B cell (primary cell): ENCODE measurements around the gene SNIP1. TPM values are rescaled to one million over a fixed set of nuclear protein-coding genes. Genes with fewer than 3 reads are reported as not detected.

Source experiments
- ATAC-seq: fragments of 200-7000 bp; cut with Tn5 transposase; one replicate; pipeline ENCODE4 v1.10.0; 2021; ENCODE audit warnings: low read depth, mild to moderate bottlenecking, moderate number of reproducible peaks, moderate library complexity
- CTCF ChIA-PET: fragments of 350-600 bp; sonication (Branson Sonifier 250); formaldehyde crosslinking; loops from one replicate; lab custom pipeline; 2021; ENCODE audit warnings: antibody characterized with exemption, inconsistent platforms; lab: Charles Lee
- POLR2A ChIA-PET: fragments of 350-600 bp; sonication (Branson Sonifier 250); formaldehyde crosslinking; loops from one replicate; lab custom pipeline; 2021; ENCODE audit warnings: antibody characterized with exemption; lab: Charles Lee
- DNase-seq: peaks from one replicate; pipeline ENCODE4 v3.0.0; 2013
- H2AFZ ChIP-seq: 2 replicates; pipeline ENCODE4 v1.6.1; 2012; ENCODE audit warnings: mild to moderate bottlenecking, low read depth, low read length; ENCODE audit not compliant: insufficient read depth, poor library complexity, severe bottlenecking
- H3K27ac ChIP-seq, 2 donors: 1 replicate in 1 of 2; 2 replicates in 1 of 2; pipeline ENCODE4 v1.5.1; 2012 to 2013; ENCODE audit warnings: low read length in 2 of 2, mild to moderate bottlenecking in 2 of 2, moderate library complexity in 1 of 2
- H3K27me3 ChIP-seq, 4 experiments: fragments of 200-600 bp in 1 of 4; sonication (generic) in 1 of 4; replicated peaks in 1 of 4; 1 replicate in 2 of 4; 2 replicates in 2 of 4; pipeline versions ENCODE4 v1.6.1 to v1.7.0; 2013 to 2016; ENCODE audit warnings: low read length in 3 of 4, mild to moderate bottlenecking in 2 of 4, mixed read lengths in 1 of 4, moderate library complexity in 1 of 4; ENCODE audit not compliant: insufficient read depth in 4 of 4, control insufficient read depth in 3 of 4; ENCODE audit errors: control extremely low read depth in 1 of 4
- H3K36me3 ChIP-seq, 2 experiments: replicated peaks in 1 of 2; 1 replicate in 1 of 2; 2 replicates in 1 of 2; pipeline versions ENCODE4 v1.6.1 to v1.7.1; 2013; ENCODE audit warnings: low read length in 1 of 2; ENCODE audit not compliant: insufficient read depth in 2 of 2, control insufficient read depth in 1 of 2; ENCODE audit errors: control extremely low read depth in 1 of 2, extremely low read depth in 1 of 2
- H3K4me1 ChIP-seq, 2 donors: fragments of 200-600 bp in 1 of 2; sonication (generic) in 1 of 2; 1 replicate in 1 of 2; 2 replicates in 1 of 2; pipeline versions ENCODE4 v1.5.1 to v1.6.1; 2013 to 2017; ENCODE audit warnings: low read length in 2 of 2; ENCODE audit not compliant: control insufficient read depth in 2 of 2, insufficient read depth in 2 of 2
- H3K4me2 ChIP-seq: replicated peaks from 2 replicates; pipeline ENCODE3; 2012; ENCODE audit warnings: mild to moderate bottlenecking, low read depth, low read length; ENCODE audit not compliant: poor library complexity, severe bottlenecking
- H3K4me3 ChIP-seq, 5 experiments: fragments of 200-600 bp in 1 of 5; sonication (generic) in 1 of 5; 1 replicate in 3 of 5; 2 replicates in 2 of 5; pipeline versions ENCODE4 v1.5.1 to v1.7.0; 2011 to 2016; ENCODE audit warnings: low read length in 4 of 5, mild to moderate bottlenecking in 4 of 5, low read depth in 2 of 5, control low read depth in 1 of 5, moderate library complexity in 1 of 5; ENCODE audit not compliant: insufficient read depth in 1 of 5; ENCODE audit errors: control extremely low read depth in 1 of 5, extremely low read depth in 1 of 5
- H3K79me2 ChIP-seq: fragments of 200-600 bp; sonication (generic); one replicate; pipeline ENCODE4 v1.6.0; 2016; ENCODE audit warnings: low read length; ENCODE audit not compliant: control insufficient read depth, insufficient read depth
- H3K9ac ChIP-seq: fragments of 200-600 bp; sonication (generic); 2 replicates; pipeline ENCODE4 v1.6.1; 2017; ENCODE audit warnings: mild to moderate bottlenecking, low read length, moderate library complexity
- H3K9me3 ChIP-seq, 3 donors: one replicate each; pipeline versions ENCODE4 v1.6.1 to v1.7.1; 2013; ENCODE audit warnings: low read length in 2 of 3; ENCODE audit not compliant: control insufficient read depth in 2 of 3, insufficient read depth in 1 of 3; ENCODE audit errors: control extremely low read depth in 1 of 3
- H4K20me1 ChIP-seq: 2 replicates; pipeline ENCODE4 v1.6.0; 2012; ENCODE audit warnings: mild to moderate bottlenecking, low read length; ENCODE audit not compliant: insufficient read depth, control insufficient read depth, poor library complexity, severe bottlenecking
- H3K27ac Mint-ChIP-seq: one replicate; pipeline ENCODE4 v1.8.0; 2021; ENCODE audit warnings: mixed read lengths
- H3K27me3 Mint-ChIP-seq: one replicate; pipeline ENCODE4 v1.8.0; 2021; ENCODE audit warnings: mixed read lengths
- H3K4me1 Mint-ChIP-seq: one replicate; pipeline ENCODE4 v1.8.0; 2021; ENCODE audit warnings: mixed read lengths
- H3K4me3 Mint-ChIP-seq: one replicate; pipeline ENCODE4 v1.8.0; 2021; ENCODE audit warnings: mixed read lengths
- H3K9me3 Mint-ChIP-seq: one replicate; pipeline ENCODE4 v1.8.0; 2022; ENCODE audit warnings: mixed read lengths; ENCODE audit not compliant: insufficient read depth
- EZH2 ChIP-seq: IDR thresholded peaks from 2 replicates; pipeline ENCODE4 v1.6.1; 2012; ENCODE audit warnings: borderline replicate concordance, low read depth, mild to moderate bottlenecking, moderate library complexity, low read length; ENCODE audit not compliant: insufficient read depth, poor library complexity, severe bottlenecking
- WGBS: methylation state at CpG from one replicate; pipeline ENCODE4 v1.1.5; 2013; ENCODE audit warnings: missing lambda C conversion rate; ENCODE audit not compliant: insufficient coverage; 5-methylcytosine and 5-hydroxymethylcytosine counted together
- intact Hi-C: fragments of 100-400 bp; cut with micrococcal nuclease; formaldehyde crosslinking; loops from one replicate; pipeline ENCODE4 v1.10.0; 2022
- polyA plus RNA-seq: library from polyadenylated mRNA; depleted of rRNA; stranded (reverse); fragments of >200 nt; gene quantifications from 2 replicates; pipeline ENCODE4 v1.2.3, GENCODE V29; 2012
- total RNA-seq, 2 donors: library from RNA; stranded (reverse); fragments of 120-200 nt in 1 of 2; gene quantifications; 1 replicate in 1 of 2; 2 replicates in 1 of 2; pipeline versions ENCODE4 v1.2.3 to v1.2.4, GENCODE V29; 2013 to 2022
- TF ChIP-seq, protein P1 (sequence below): fragments of 200-600 bp; IDR thresholded peaks from one replicate; pipeline ENCODE4 v1.8.0; 2022; ENCODE audit warnings: antibody characterized with exemption, mild to moderate bottlenecking

SNIP1 gene
- total and polyA plus RNA-seq, 2 donors (not counting 1 experiment from before 2014, with no cell fraction given): 6.0 to 45.0 TPM

DNA sequence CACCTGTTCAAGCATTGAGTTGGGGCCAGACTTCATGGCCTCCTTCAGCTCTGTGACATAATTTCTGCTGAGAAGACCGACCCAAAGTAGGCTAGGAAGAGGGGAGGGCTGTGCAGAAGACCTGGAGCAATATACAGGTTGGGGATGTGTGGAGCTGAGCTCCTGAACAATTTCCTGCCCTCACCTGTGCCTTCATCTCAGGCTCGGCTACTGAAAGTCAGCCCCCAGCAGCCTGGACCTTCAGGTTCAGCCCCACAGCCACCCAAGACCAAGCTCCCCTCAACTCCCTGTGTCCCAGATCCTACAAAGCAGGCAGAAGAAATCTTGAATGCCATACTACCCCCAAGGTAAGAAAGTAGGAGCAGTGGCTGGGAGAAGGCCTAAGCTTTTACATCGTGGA lies 3.3 kb upstream of the SNIP1 start:
- Mint-ChIP-seq H3K4me1 (peaks cover 16% of the 10 kb centered on the region), H3K27ac (no peak overlapping the region), H3K27me3 (peaks cover 5% of the 10 kb centered on the region), H3K9me3 (no peaks in the 10 kb centered on the region), H3K4me3 (no peak overlapping the region)
- no peaks in the 10 kb centered on the region for H3K36me3 ChIP-seq
- intact Hi-C loops: no loop called here
- no peak overlapping the region for H2AFZ ChIP-seq
- no peak overlapping the region for H3K9ac ChIP-seq
- H3K27ac ChIP-seq: no peak overlapping the region
- TF ChIP-seq EZH2: no peak
- peaks cover 12 to 19% of the 10 kb centered on the region in 2 donors for H3K4me1 ChIP-seq
- H3K79me2 ChIP-seq: peaks cover 18% of the 10 kb centered on the region
- 80% methylated on average over 2 of the region's 3 CpGs for WGBS
- peaks cover 0 to 3% (median 0%) of the 10 kb centered on the region in 4 experiments for H3K27me3 ChIP-seq
- peaks cover 0 to 7% (median 0%) of the 10 kb centered on the region in 3 donors for H3K9me3 ChIP-seq
- no peak for ATAC-seq
- no peak for DNase-seq
- no peak overlapping the region for H3K4me3 ChIP-seq
- peaks cover 10% of the 10 kb centered on the region for H4K20me1 ChIP-seq
- H3K4me2 ChIP-seq: no peak overlapping the region
- CTCF ChIA-PET: no interaction called here
- POLR2A ChIA-PET: no interaction called here

DNA sequence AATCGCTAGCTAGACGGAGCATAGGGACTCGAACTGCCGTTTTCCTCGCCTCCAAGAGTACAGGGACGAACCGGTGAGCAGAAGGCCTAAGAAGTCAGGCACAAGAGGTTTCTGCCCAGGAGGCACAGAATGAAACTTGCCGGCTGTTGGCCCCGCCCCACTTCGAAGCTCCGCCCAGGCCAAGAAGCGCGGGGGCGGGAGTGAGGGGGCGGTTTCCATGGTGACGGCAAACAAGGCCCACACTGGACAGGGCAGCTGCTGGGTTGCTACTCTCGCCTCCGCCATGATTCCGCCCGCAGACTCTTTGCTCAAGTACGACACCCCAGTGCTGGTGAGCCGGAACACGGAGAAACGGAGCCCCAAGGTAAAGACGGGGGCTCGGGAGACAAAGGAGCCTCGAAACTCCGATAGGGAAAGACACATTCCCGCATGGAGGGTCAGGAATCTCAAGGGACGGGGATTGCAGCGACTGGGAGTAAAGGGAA lies 2.7 kb upstream of the SNIP1 start, which contains the start of gene DNALI1:
Gene DNALI1 (plus strand): TSS at position 229 of the 485 bp plus-strand sequence. CDS start 55 bp downstream, at position 284.
- Histone ChIP-seq H3K79me2 (peaks cover 22% of the 10 kb centered on the region), H3K27ac (no peak within 1 kb of the TSS), H3K4me1 (peaks cover 13 to 19% of the 10 kb centered on the region in 2 donors), H2AFZ (no peak within 1 kb of the TSS), H3K27me3 (peaks cover 0 to 3% (median 0%) of the 10 kb centered on the region in 4 experiments), H3K36me3 (peaks cover 0 to 1% of the 10 kb centered on the region in 2 experiments), H3K9ac (no peak within 1 kb of the TSS), H3K4me3 (no peak within 1 kb of the TSS), H4K20me1 (peaks cover 10% of the 10 kb centered on the region), H3K9me3 (peaks cover 0 to 7% (median 0%) of the 10 kb centered on the region in 3 donors), H3K4me2 (no peak within 1 kb of the TSS)
- POLR2A ChIA-PET: no interaction called here
- CTCF ChIA-PET: no interaction called here
- ATAC-seq (no peak), DNase-seq (peak; percentile 35)
- TF ChIP-seq, protein P1, sequence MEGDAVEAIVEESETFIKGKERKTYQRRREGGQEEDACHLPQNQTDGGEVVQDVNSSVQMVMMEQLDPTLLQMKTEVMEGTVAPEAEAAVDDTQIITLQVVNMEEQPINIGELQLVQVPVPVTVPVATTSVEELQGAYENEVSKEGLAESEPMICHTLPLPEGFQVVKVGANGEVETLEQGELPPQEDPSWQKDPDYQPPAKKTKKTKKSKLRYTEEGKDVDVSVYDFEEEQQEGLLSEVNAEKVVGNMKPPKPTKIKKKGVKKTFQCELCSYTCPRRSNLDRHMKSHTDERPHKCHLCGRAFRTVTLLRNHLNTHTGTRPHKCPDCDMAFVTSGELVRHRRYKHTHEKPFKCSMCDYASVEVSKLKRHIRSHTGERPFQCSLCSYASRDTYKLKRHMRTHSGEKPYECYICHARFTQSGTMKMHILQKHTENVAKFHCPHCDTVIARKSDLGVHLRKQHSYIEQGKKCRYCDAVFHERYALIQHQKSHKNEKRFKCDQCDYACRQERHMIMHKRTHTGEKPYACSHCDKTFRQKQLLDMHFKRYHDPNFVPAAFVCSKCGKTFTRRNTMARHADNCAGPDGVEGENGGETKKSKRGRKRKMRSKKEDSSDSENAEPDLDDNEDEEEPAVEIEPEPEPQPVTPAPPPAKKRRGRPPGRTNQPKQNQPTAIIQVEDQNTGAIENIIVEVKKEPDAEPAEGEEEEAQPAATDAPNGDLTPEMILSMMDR: no peak
- TF ChIP-seq EZH2: no peak
- H3K27ac Mint-ChIP-seq: no peak within 1 kb of the TSS
- intact Hi-C loops: no loop called here
- WGBS: 47% methylated on average over 31 of the region's 31 CpGs
- H3K27me3 Mint-ChIP-seq: peaks cover 5% of the 10 kb centered on the region
- no peak within 1 kb of the TSS for H3K4me3 Mint-ChIP-seq
- H3K9me3 Mint-ChIP-seq: no peaks in the 10 kb centered on the region
- H3K4me1 Mint-ChIP-seq: peaks cover 22% of the 10 kb centered on the region
